ENCODE measurements around the gene FBXL2.

- no peak for TF ChIP-seq CTCF (IDR thresholded peaks at IDR 0.05)
- TF ChIP-seq POLR2A (IDR thresholded peaks at IDR 0.05) = no peak
- TF ChIP-seq POLR2AphosphoS5 (IDR thresholded peaks at IDR 0.05; ENCODE audit: insufficient read depth in 1 of 2, low read depth in 1 of 2) = no peak
Measured at GRCh38 chr3:33231756-33232465, 45.3 kb upstream of the FBXL2 start.

All from vagina (tissue), 2 donors.